ENCODE measurements around the gene SLN.
"Not testable (repeated sequence)": the region's sequence is repeated elsewhere in the genome, so short reads cannot be mapped to it uniquely, and the experiment has no call there.

SLN gene

DNA sequence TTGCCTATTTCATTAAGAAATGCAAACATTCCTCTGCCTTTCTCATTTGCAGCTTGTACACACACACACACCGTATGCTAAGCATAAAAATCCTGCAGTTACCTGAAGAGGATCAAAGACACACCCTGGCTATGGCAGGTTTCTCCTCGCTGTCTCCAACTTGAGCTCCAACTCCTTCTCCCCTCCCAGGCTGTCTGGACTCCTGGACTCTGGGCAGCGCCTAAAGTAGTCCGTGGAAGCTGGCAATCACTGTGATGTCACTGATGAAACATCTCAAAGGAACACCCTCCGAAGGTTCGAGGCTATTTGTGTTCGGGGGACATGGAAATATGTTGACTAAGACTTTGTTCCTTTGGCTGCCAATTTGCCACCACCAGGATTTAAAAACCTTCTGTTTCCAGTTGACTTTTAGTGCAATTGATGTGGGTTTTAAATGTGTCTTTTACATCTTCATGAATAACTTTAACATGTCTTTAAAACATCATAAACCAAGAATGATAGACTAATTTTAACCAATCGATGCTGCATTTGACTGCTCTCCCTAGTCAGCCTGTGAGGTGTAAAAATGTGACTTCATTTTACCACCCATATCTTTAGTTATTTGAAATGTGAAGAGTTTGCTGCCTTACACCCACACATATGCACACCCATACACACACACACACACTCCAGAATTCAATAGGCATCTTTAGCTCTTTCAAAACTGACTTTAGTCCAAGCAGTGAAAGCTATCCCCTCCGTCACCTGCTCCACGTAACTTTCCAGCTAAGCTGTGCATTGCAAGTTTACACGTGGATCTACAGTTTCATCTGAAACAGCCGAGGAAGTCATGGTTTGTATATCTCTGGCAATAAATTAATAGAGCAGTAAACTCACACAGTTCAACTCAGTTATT is at the start of gene SLN:
Gene SLN (minus strand): TSS at position 196 of the 895 bp plus-strand sequence.
- Mint-ChIP-seq H3K4me3 (no peak within 1 kb of the TSS), H3K4me1 (no peaks in the 10 kb centered on the region), H3K27ac (no peak within 1 kb of the TSS), H3K36me3 (ENCODE audit: low read depth) (no peaks in the 10 kb centered on the region), H3K9me3 (no peaks in the 10 kb centered on the region), H3K27me3 (peaks cover 23% of the 10 kb centered on the region)
- ATAC-seq (no peak), DNase-seq (no peak)

DNA sequence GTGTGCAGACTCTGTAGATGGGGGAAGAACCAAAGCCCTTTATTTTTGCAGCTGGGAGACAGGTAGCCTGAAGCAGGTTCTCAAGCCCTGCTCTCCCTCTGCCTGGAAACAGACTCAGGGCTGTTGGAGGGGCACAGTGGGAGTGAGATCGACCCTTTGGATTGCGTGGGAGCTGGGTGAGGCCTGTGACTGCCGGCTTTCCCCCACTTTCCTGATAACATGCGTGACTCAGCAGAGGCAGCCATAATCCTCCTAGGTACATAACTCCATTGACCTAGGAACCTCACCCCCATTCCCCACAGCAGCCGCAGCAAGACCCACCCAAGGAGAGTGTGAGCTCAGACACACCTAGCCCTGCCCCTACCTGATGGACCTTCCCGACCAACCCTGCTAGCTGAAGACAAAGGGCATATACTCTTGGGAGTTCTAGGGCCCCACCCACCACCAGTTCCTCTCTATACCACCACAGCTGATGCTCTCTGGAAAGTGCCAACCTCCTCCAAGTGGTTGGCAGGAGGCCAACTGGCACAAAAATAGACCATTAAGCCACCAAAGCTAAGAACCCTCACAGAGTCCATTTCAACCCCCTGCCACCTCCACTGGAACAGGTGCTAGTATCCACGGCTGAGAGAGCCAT is 47.0 kb upstream of the SLN start:
- H3K27me3 Mint-ChIP-seq = peaks cover 43% of the 10 kb centered on the region
- H3K36me3 Mint-ChIP-seq (ENCODE audit: low read depth); DNase-seq; H3K4me3 Mint-ChIP-seq; H3K27ac Mint-ChIP-seq; H3K4me1 Mint-ChIP-seq; H3K9me3 Mint-ChIP-seq; ATAC-seq: not testable (repeated sequence)

DNA sequence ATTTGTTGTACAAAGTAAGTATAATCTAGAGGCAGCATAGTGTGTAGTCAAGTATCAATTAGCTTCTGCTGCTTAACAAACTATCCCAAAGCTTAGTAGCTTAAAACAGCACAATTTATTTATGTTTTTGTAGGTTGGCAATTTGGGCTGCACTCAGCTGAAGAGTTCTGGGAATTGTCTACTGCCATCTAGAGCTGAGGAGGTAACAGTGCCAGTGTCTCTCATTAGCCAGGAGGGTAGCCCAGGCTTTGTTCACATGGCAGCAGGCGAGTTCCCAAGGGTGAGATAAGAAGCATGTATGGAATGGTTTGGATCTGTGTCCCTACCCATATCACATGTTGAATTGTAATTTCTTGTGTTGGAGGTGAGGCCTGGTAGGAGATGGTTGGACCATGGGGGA is 45.8 kb upstream of the SLN start:
- H3K4me3 Mint-ChIP-seq = no peak overlapping the region
- H3K36me3 Mint-ChIP-seq (ENCODE audit: low read depth) = no peaks in the 10 kb centered on the region
- ATAC-seq (no peak), DNase-seq (no peak)
- H3K27me3 Mint-ChIP-seq = peaks cover 37% of the 10 kb centered on the region
- H3K4me1 Mint-ChIP-seq = no peaks in the 10 kb centered on the region
- H3K9me3 Mint-ChIP-seq = no peaks in the 10 kb centered on the region
- no peak overlapping the region for H3K27ac Mint-ChIP-seq

DNA sequence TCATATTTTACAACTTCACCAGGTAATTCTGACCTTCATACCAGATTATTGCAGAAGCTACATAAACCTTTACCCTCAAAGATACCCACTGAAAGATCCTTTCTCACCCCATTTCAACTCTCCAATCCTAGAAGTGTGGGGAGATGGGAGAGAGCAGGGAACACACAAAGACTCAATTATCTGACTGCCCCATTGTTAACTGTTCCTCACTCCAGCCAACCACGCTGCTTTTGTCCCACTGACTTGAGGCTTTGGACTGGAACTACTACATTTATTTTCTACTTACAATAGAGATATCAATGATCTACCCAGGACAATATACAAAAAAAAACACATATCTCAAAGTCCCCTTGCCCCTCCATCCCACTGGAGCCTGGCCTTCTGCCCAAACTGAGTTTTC is 44.7 kb upstream of the SLN start:
- Mint-ChIP-seq H3K27ac (no peak overlapping the region), H3K9me3 (no peaks in the 10 kb centered on the region), H3K27me3 (peaks cover 37% of the 10 kb centered on the region), H3K4me3 (no peak overlapping the region), H3K36me3 (ENCODE audit: low read depth) (no peaks in the 10 kb centered on the region), H3K4me1 (no peaks in the 10 kb centered on the region)
- ATAC-seq (no peak), DNase-seq (no peak)

DNA sequence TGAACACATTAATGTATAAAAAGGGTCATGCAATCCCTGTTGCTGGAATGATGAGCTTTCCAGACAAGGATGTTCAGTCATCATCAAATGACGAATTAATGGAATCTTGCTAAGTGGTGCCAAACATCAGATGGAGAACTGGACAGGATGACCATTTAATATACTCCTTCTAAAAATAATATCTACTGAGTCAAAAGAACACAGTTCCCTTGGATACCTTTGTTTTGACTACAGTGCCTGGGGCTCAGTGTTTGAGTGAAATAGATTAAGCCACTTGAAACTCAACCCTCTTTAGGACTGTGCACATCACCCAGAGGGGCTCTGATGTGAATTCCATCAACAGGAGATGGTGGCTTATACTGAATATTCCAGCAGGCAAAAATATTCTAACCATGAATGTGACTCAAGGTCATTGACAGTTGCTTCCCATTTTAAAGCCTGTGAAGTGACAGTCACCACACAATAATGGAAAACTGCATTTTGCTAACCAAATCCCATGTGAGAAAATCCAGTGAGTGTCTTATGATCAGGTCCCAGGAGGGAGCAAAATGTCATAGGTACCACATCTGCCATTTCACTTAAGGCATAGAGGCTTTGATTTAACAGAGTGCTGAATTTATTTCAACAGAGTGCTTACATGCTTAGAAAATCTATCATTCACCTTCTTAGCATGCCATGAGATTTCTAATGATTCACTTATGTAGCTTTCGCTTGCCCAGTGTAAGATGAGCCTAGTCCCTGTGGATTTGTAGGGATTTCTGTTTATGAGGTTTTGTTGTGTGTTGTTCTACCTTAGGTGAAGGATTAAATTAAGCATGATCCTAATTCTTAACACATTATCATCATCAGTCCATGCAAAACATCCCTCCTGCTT is 41.3 kb upstream of the SLN start:
- H3K4me3 Mint-ChIP-seq = no peak overlapping the region
- no peak for DNase-seq

DNA sequence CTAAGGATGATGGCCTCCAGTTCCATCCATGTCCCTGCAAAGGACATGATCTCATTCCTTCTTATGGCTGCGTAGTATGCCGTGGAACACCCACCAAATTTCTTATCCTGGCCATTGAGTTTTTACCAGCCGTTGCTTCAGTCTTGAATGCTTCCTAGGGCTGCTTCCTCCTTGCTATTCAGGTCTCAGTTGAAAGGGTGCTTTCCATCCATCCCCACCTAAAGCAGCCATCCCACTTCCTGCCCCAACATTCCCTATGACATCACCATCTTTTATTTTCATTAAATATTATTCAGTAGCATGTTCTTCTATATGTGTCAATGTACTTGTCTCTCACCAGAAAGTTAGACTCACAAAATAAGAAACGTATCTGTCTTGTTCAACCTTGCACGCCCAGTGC is 40.7 kb upstream of the SLN start:
- ATAC-seq = no peak
- H3K36me3 Mint-ChIP-seq (ENCODE audit: low read depth) = no peaks in the 10 kb centered on the region
- H3K9me3 Mint-ChIP-seq = no peaks in the 10 kb centered on the region
- DNase-seq = no peak
- H3K4me1 Mint-ChIP-seq = no peaks in the 10 kb centered on the region
- no peak overlapping the region for H3K27ac Mint-ChIP-seq
- no peak overlapping the region for H3K4me3 Mint-ChIP-seq
- H3K27me3 Mint-ChIP-seq = peaks cover 17% of the 10 kb centered on the region

More for the DNA sequence above, 41.3 kb upstream of the SLN start:
- peaks cover 24% of the 10 kb centered on the region for H3K27me3 Mint-ChIP-seq
- H3K27ac Mint-ChIP-seq = no peak overlapping the region
- H3K9me3 Mint-ChIP-seq = no peaks in the 10 kb centered on the region
- no peak for ATAC-seq
- H3K4me1 Mint-ChIP-seq = no peaks in the 10 kb centered on the region
- H3K36me3 Mint-ChIP-seq (ENCODE audit: low read depth) = no peaks in the 10 kb centered on the region

DNA sequence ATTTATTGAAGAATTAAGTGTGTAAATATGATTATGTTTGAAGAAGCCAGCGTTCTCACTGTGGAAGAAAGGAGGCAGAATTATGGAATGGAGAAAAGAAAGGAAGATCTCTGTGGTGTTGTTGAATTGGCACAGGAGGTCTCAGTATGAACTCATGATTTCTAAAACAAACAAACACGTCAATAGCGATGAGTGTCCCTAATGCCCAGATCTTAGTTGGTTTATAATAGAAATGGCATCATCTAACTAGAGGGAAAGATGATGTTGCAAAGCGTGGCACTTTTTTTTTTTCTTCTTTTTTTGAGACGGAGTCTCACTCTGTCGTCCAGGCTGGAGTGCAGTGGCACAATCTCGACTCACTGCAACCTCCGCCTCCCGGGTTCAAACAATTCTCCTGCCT is 39.2 kb upstream of the SLN start:
- no peak overlapping the region for H3K27ac Mint-ChIP-seq
- ATAC-seq = no peak
- no peaks in the 10 kb centered on the region for H3K9me3 Mint-ChIP-seq
- peaks cover 13% of the 10 kb centered on the region for H3K27me3 Mint-ChIP-seq
- DNase-seq = no peak
- no peaks in the 10 kb centered on the region for H3K4me1 Mint-ChIP-seq
- no peak overlapping the region for H3K4me3 Mint-ChIP-seq
- no peaks in the 10 kb centered on the region for H3K36me3 Mint-ChIP-seq (ENCODE audit: low read depth)

DNA sequence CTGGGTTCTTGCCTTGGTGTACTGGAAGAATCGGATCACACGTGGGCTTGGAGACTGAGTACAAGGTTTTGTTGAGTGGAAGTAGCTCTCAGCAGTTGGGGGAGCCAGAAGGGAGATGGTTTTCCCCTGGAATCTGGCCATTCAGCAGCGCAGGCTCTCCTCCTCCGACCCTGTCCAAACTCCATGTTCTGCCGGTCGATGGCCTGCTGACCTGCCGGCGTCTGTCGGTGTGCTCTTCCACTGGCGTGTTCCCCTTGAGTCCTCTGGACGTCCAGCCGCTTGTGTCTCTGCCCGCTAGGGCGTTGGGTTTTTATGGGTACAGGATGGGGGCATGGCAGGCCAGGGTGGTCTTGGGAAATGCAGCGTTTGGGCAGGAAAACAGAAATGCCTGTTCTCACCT is 38.5 kb upstream of the SLN start:
- H3K27me3 Mint-ChIP-seq = peaks cover 12% of the 10 kb centered on the region
- ATAC-seq = no peak
- H3K4me3 Mint-ChIP-seq = no peak overlapping the region

DNA sequence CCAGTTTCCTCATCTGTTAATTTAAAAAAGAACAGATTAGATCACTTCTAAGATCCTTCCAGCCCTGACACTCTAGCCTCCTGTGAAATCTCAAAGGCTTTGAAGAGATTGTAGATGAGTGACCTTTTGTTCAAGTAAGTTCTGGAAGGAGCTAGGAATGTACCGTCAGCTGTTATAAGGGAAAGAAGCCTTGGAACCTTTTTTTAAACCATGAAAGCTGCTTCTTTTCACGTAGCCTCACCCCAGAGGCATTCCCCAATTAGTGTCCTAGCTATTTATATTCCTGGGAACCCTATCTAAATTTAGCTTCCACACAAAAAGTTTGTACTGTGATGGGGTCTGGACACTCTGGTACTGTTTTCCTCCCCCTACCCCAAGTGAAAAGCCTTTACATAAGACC is 35.8 kb upstream of the SLN start:
- DNase-seq = no peak
- no peaks in the 10 kb centered on the region for H3K9me3 Mint-ChIP-seq
- no peaks in the 10 kb centered on the region for H3K4me1 Mint-ChIP-seq
- H3K36me3 Mint-ChIP-seq (ENCODE audit: low read depth) = no peaks in the 10 kb centered on the region
- ATAC-seq = no peak
- H3K27me3 Mint-ChIP-seq = peaks cover 26% of the 10 kb centered on the region
- no peak overlapping the region for H3K4me3 Mint-ChIP-seq
- no peak overlapping the region for H3K27ac Mint-ChIP-seq

More for the DNA sequence above, 38.5 kb upstream of the SLN start:
- no peaks in the 10 kb centered on the region for H3K36me3 Mint-ChIP-seq (ENCODE audit: low read depth)
- H3K9me3 Mint-ChIP-seq = no peaks in the 10 kb centered on the region
- DNase-seq = no peak
- H3K4me1 Mint-ChIP-seq = no peaks in the 10 kb centered on the region
- no peak overlapping the region for H3K27ac Mint-ChIP-seq

DNA sequence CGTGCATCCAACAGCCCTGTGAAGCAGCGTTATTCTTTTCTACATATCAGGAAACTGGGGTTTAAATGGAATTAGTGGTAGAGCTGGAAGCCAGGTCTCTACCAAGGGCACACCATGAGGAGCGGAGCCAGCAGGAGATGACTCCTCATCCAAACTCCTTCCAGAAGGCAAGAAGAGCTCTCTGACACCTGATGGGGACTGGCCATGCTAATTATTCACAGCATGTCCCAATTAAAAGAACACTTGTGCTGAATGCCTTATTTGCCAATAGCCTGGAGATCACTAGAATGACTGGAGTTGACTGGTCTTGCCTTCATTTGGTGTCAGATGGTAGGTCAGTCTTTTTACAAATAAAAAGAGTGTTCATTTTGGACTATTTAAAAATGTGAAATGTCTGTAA is 32.9 kb upstream of the SLN start:
- ATAC-seq (no peak), DNase-seq (no peak)
- no peaks in the 10 kb centered on the region for H3K36me3 Mint-ChIP-seq (ENCODE audit: low read depth)
- peaks cover 38% of the 10 kb centered on the region for H3K27me3 Mint-ChIP-seq
- H3K9me3 Mint-ChIP-seq = no peaks in the 10 kb centered on the region
- no peaks in the 10 kb centered on the region for H3K4me1 Mint-ChIP-seq
- H3K27ac Mint-ChIP-seq = no peak overlapping the region
- no peak overlapping the region for H3K4me3 Mint-ChIP-seq

DNA sequence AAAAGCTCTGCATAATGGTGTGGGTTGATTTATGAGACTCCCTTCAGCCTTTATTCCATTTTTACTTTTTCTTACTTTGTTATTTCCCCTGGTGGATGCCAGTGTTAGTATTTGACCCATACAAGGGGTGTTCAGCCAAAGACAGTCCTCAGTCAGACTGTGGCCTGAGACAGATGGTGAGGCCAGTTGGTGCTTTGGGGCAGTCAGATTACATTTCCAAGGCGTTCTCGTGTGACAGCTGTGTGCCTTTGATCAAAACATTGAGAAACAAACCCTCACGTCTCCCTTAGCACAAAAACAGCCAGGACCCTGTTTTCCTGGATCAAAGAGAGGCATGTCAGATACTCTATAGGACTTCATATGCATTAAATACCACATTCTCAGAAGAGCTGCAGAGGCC is 31.3 kb upstream of the SLN start:
- Mint-ChIP-seq H3K4me1 (no peaks in the 10 kb centered on the region), H3K27ac (no peak overlapping the region), H3K4me3 (no peak overlapping the region), H3K36me3 (ENCODE audit: low read depth) (no peaks in the 10 kb centered on the region), H3K9me3 (no peaks in the 10 kb centered on the region), H3K27me3 (peaks cover 40% of the 10 kb centered on the region)
- DNase-seq (no peak), ATAC-seq (no peak)

DNA sequence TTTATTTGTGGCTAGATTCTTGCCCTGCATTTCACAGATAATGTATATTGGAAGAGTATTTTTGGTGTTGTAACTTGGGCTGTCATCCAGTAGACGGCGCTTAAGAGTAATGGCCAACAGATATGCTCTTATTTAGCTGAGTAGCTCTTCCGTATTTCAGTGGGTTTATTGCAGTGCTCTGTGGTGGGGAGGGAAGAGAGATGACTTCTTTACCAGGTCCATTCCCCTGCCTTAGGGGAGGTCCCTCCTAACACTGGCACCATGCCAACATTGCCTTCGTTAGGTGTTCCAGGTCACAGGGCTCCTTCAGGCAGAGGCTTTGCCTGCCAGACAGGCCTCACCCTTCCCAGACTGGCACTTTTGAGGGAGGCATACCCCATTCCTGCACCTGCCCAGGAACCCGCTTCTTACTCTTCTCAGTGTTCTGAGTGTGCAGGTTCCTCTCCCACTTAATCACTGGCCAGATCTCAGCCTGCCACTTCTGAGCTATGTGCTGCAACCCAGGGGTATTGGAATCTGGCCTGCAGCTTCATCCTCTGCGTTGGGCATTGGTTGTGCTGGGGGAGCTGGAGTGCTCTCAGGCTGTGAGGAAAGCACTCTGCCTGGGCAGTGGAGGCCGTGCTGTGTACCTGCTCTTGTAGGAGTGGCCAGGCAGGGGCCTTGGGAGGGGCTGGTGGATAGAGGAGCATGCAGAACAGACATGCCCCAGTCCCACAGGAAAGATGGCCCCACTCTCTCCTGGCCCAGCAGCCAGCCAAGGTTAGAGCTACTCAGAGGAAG is 29.4 kb upstream of the SLN start:
- Mint-ChIP-seq H3K4me1 (no peaks in the 10 kb centered on the region), H3K9me3 (no peaks in the 10 kb centered on the region), H3K4me3 (no peak overlapping the region), H3K36me3 (ENCODE audit: low read depth) (no peaks in the 10 kb centered on the region), H3K27me3 (peaks cover 38% of the 10 kb centered on the region), H3K27ac (no peak overlapping the region)
- DNase-seq (no peak), ATAC-seq (peak; percentile 15)

DNA sequence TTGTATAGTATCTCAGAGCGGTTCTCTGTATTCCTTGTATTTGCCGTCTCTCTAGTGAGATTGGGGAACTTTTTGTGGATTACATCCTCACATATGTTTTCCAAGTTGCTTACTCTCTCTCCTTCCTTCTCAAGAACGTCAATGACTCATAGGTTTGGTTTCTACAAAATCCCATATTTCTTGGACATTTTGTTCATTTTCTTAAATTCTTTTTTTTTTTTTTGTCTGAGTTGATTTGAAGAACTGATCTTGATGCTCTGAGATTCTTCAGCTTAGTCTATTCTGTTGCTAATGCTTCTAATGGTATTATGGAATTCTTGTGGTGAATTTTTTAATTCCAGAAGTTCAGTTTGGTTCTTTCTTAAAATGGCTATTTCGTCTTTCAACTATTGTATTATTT is 28.4 kb upstream of the SLN start:
- Mint-ChIP-seq H3K36me3 (ENCODE audit: low read depth) (no peaks in the 10 kb centered on the region), H3K27me3 (peaks cover 37% of the 10 kb centered on the region), H3K4me1 (no peaks in the 10 kb centered on the region)

DNA sequence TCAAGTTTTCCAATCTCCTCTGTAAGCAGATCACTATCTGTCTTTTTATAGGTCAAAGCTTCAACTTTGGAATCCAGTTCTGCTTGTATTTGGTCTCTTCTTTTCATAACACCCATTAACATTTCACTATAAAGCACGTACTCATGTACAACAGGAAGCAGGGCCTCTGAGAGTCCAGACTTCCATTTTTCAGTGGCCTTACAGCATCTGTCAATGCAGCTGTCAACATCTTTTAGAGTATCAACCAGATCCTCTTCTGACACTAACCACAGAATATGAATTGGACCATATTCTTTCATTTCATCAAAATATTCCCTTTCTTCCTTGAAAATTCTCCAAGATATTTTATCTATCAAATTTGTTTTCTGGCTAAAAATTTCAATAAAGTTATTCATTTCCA is 24.7 kb upstream of the SLN start:
- Mint-ChIP-seq H3K9me3 (no peaks in the 10 kb centered on the region), H3K27ac (no peak overlapping the region), H3K36me3 (ENCODE audit: low read depth) (no peaks in the 10 kb centered on the region), H3K4me1 (no peaks in the 10 kb centered on the region), H3K27me3 (peaks cover 28% of the 10 kb centered on the region), H3K4me3 (no peak overlapping the region)
- ATAC-seq = no peak
- DNase-seq = no peak

More for the DNA sequence above, 28.4 kb upstream of the SLN start:
- Mint-ChIP-seq H3K9me3 (no peaks in the 10 kb centered on the region), H3K4me3 (no peak overlapping the region), H3K27ac (no peak overlapping the region)
- no peak for ATAC-seq
- DNase-seq = no peak

Data from activated naive CD8-positive, alpha-beta T cell treated with anti-CD3 and anti-CD28 coated beads, Interleukin-2, amount 50 U/mL, for 24 hours (primary cell).